Breast epithelium (tissue), 3 donors: ENCODE results near the gene AQP10.

Experiments
- CTCF ChIP-seq, 3 donors: fragments of 450-650 bp; IDR thresholded peaks; one replicate each; pipeline ENCODE4 v1.5.1; 2016 to 2017; ENCODE audit warnings: antibody characterized with exemption in 3 of 3, mild to moderate bottlenecking in 3 of 3, moderate library complexity in 3 of 3
- POLR2AphosphoS5 ChIP-seq, 3 donors: sonication (generic); formaldehyde crosslinking; IDR thresholded peaks; one replicate each; pipeline ENCODE4 v1.6.1; 2017; ENCODE audit warnings: antibody characterized with exemption in 3 of 3

DNA sequence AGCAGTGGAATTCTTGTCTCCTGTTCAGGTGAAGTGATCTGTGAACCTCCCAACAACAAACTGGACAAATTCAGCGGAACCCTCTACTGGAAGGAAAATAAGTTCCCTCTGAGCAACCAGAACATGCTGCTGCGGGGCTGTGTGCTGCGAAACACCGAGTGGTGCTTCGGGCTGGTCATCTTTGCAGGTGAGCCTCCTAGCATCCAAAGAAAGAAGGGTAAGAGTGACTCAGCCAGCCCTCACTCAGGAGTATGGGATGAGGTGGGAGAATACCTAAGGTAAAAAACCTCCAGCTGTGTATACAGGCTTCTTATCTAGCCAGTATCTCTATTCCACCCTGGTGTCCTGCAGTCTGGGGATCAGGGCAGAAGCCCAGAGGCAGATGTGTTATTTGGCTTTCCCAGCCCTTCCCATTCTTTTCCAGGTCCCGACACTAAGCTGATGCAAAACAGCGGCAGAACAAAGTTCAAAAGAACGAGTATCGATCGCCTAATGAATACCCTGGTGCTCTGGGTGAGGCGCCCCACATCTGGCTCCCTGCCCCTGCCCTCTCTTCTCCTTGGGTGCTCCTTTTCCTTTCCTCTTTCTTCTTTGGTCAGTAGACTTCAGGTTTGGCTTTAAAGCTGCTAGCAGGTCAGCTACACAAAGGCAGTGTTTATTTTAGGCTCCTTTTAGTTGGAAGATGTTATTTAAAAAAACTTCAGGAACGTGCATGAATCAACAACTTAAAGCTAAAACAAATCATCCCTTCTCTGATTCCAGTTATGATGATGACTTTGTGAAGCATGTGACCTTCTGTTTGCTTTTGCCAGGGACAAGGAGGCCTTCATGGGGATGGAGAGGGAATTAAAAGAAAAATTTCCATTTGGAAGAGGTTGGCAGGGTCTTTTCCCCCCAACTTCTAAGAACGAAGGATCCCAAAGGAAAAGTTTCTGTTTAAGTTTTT, 13.5 kb downstream of the AQP10 start:
- no peak for TF ChIP-seq CTCF (IDR thresholded peaks at IDR 0.05)
- TF ChIP-seq POLR2AphosphoS5 (IDR thresholded peaks at IDR 0.05): no peak
